SK-N-SH (cell line): ENCODE measurements around the gene NBR1.

Source experiments
- CTCF ChIP-seq: fragments of 200-600 bp; sonication (generic); IDR thresholded peaks from 2 replicates; pipeline ENCODE4 v1.6.1; 2017; ENCODE audit warnings: antibody characterized with exemption, mild to moderate bottlenecking, moderate library complexity
- ELF1 ChIP-seq: IDR thresholded peaks from 2 replicates; pipeline ENCODE4 v1.4.0; 2012
- EZH2phosphoT487 ChIP-seq: fragments of 200-600 bp; sonication (generic); IDR thresholded peaks from 2 replicates; pipeline ENCODE4 v1.6.1; 2017; ENCODE audit warnings: low read depth, mixed run types, mild to moderate bottlenecking, antibody characterized with exemption, moderate library complexity, borderline replicate concordance
- JUND ChIP-seq: IDR thresholded peaks from 2 replicates; pipeline ENCODE4 v1.4.0; 2012
- RAD21 ChIP-seq: IDR thresholded peaks from 2 replicates; pipeline ENCODE4 v1.6.1; 2012; ENCODE audit warnings: mild to moderate bottlenecking, low read length

DNA sequence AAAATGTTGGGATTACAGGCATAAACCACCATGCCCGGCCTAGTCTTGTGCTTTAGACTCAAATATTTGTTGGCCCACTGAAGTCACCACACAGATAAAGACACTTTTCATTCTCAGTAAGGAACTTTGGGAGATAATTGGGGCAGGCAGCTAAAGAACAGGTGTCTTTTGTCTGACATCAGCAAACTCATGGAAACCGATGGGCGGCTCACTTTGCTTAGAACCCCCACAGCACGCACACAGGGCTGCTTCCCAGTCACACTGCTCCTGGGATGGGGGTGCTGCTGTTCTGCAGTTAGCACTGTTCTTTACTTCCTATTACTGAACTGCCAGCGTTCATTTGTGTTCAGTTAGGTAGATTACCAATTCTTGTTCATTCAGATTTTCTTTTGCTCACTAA is 27.8 kb upstream of the NBR1 start:
- no peak for TF ChIP-seq JUND
- TF ChIP-seq RAD21 = no peak
- no peak for TF ChIP-seq CTCF
- no peak for TF ChIP-seq EZH2phosphoT487
- no peak for TF ChIP-seq ELF1
